Measurements from ENCODE around the gene KCTD15. TPM values are rescaled to one million over a fixed set of nuclear protein-coding genes. Genes with fewer than 3 reads are reported as not detected.

KCTD15 gene
- total and polyA plus RNA-seq, 4 donors: 0.89 to 13.8 (median 8.1) TPM

DNA sequence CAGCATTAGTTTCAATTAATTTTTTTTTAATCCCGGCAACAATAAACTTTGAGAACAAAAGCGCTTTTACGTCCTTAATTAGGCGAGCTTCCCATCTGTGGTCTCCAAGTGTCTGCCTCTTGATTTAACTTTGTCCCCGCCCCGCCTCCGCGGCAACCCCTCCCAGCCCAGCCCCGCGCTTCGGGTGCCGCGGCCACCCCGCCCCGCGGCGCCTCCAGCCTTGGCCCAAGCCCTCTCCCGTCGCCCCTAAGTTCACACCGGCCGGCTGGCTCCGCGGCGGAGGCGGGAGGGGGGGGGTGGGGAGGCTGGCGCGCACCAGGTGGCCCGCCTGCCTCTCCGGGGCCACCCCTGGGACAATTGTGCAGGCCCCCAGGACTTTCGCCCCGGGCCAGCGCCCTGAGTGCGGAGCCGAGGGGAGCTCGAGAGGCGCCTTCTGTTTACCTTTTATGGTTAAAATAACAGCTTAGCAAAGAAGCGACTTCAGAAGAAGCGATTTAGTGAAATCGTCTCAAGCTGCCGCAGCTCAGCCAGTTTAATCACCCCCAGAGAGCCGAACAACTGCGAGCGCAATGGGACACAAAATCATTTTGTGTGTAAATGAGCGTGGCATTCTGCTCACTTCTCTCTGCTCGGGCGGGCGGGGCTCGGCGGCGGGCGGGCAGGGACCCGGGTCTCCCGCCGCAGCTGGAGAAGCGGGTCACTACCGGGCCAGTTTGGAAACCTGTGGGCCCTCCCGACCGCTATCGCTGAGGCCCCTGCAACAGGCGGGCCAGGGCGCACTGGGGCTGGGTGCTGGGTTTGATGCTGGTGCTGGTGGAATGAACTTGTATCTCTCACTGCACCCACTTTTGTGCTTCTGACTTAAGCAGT lies 1.4 kb downstream of the KCTD15 start:
- Histone ChIP-seq H3K4me1 (ENCODE audit: control insufficient read depth in 4 of 4, insufficient read depth in 4 of 4, low read length in 3 of 4) (peaks cover 4 to 20% (median 9%) of the 10 kb centered on the region in 4 donors), H3K36me3 (ENCODE audit: control insufficient read depth in 4 of 4, insufficient read depth in 3 of 4, low read depth in 1 of 4, low read length in 3 of 4) (no peaks in the 10 kb centered on the region), H3K9ac (ENCODE audit: low read depth in 1 of 2, low read length in 2 of 2) (no peak overlapping the region), H3K27me3 (ENCODE audit: control insufficient read depth in 4 of 4, insufficient read depth in 4 of 4, low read length in 3 of 4) (peaks cover 0 to 8% (median 0%) of the 10 kb centered on the region in 4 donors), H3K4me3 (ENCODE audit: low read depth in 1 of 3, low read length in 3 of 3) (peak overlapping the region in 2 of 3 donors; percentile 54 to 77), H3K9me3 (ENCODE audit: control insufficient read depth in 4 of 4, low read length in 3 of 4) (no peaks in the 10 kb centered on the region), H3K27ac (ENCODE audit: low read depth in 1 of 2, low read length in 2 of 2) (peak overlapping the region; percentile 83 to 94)
- TF ChIP-seq, protein P1, sequence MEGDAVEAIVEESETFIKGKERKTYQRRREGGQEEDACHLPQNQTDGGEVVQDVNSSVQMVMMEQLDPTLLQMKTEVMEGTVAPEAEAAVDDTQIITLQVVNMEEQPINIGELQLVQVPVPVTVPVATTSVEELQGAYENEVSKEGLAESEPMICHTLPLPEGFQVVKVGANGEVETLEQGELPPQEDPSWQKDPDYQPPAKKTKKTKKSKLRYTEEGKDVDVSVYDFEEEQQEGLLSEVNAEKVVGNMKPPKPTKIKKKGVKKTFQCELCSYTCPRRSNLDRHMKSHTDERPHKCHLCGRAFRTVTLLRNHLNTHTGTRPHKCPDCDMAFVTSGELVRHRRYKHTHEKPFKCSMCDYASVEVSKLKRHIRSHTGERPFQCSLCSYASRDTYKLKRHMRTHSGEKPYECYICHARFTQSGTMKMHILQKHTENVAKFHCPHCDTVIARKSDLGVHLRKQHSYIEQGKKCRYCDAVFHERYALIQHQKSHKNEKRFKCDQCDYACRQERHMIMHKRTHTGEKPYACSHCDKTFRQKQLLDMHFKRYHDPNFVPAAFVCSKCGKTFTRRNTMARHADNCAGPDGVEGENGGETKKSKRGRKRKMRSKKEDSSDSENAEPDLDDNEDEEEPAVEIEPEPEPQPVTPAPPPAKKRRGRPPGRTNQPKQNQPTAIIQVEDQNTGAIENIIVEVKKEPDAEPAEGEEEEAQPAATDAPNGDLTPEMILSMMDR (IDR thresholded peaks at IDR 0.05; ENCODE audit: low read depth, low read length, missing input control): no peak
- TF ChIP-seq, protein P2, sequence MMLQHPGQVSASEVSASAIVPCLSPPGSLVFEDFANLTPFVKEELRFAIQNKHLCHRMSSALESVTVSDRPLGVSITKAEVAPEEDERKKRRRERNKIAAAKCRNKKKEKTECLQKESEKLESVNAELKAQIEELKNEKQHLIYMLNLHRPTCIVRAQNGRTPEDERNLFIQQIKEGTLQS (IDR thresholded peaks at IDR 0.05): no peak
- TF ChIP-seq, protein P3, sequence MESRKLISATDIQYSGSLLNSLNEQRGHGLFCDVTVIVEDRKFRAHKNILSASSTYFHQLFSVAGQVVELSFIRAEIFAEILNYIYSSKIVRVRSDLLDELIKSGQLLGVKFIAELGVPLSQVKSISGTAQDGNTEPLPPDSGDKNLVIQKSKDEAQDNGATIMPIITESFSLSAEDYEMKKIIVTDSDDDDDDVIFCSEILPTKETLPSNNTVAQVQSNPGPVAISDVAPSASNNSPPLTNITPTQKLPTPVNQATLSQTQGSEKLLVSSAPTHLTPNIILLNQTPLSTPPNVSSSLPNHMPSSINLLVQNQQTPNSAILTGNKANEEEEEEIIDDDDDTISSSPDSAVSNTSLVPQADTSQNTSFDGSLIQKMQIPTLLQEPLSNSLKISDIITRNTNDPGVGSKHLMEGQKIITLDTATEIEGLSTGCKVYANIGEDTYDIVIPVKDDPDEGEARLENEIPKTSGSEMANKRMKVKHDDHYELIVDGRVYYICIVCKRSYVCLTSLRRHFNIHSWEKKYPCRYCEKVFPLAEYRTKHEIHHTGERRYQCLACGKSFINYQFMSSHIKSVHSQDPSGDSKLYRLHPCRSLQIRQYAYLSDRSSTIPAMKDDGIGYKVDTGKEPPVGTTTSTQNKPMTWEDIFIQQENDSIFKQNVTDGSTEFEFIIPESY (IDR thresholded peaks at IDR 0.05): no peak
- TF ChIP-seq HNF4A (conservative IDR thresholded peaks at IDR 0.05): no peak
- no peak for TF ChIP-seq FOXA2 (IDR thresholded peaks at IDR 0.05)
- no peak for TF ChIP-seq EGR1 (IDR thresholded peaks at IDR 0.05; ENCODE audit: low read depth in 2 of 2)
- TF ChIP-seq YY1 (IDR thresholded peaks at IDR 0.05): no peak
- TF ChIP-seq RAD21 (IDR thresholded peaks at IDR 0.05): no peak
- TF ChIP-seq HNF4G (IDR thresholded peaks at IDR 0.05): no peak
- TF ChIP-seq JUND (IDR thresholded peaks at IDR 0.05): no peak
- TF ChIP-seq TAF1 (conservative IDR thresholded peaks at IDR 0.05): no peak
- TF ChIP-seq FOXA1 (IDR thresholded peaks at IDR 0.05): no peak
- TF ChIP-seq, protein P4, sequence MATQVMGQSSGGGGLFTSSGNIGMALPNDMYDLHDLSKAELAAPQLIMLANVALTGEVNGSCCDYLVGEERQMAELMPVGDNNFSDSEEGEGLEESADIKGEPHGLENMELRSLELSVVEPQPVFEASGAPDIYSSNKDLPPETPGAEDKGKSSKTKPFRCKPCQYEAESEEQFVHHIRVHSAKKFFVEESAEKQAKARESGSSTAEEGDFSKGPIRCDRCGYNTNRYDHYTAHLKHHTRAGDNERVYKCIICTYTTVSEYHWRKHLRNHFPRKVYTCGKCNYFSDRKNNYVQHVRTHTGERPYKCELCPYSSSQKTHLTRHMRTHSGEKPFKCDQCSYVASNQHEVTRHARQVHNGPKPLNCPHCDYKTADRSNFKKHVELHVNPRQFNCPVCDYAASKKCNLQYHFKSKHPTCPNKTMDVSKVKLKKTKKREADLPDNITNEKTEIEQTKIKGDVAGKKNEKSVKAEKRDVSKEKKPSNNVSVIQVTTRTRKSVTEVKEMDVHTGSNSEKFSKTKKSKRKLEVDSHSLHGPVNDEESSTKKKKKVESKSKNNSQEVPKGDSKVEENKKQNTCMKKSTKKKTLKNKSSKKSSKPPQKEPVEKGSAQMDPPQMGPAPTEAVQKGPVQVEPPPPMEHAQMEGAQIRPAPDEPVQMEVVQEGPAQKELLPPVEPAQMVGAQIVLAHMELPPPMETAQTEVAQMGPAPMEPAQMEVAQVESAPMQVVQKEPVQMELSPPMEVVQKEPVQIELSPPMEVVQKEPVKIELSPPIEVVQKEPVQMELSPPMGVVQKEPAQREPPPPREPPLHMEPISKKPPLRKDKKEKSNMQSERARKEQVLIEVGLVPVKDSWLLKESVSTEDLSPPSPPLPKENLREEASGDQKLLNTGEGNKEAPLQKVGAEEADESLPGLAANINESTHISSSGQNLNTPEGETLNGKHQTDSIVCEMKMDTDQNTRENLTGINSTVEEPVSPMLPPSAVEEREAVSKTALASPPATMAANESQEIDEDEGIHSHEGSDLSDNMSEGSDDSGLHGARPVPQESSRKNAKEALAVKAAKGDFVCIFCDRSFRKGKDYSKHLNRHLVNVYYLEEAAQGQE (IDR thresholded peaks at IDR 0.05): no peak
- TF ChIP-seq, protein P5, sequence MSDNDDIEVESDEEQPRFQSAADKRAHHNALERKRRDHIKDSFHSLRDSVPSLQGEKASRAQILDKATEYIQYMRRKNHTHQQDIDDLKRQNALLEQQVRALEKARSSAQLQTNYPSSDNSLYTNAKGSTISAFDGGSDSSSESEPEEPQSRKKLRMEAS (IDR thresholded peaks at IDR 0.05): no peak
- TF ChIP-seq SP1 (IDR thresholded peaks at IDR 0.05): no peak
- TF ChIP-seq NR2F2 (IDR thresholded peaks at IDR 0.05): no peak
- TF ChIP-seq GABPA (IDR thresholded peaks at IDR 0.05 in 1 of 2, conservative IDR thresholded peaks at IDR 0.05 in 1 of 2): no peak
- TF ChIP-seq RXRA (IDR thresholded peaks at IDR 0.05): no peak
- DNase-seq (ENCODE audit: low spot score): peak; percentile 45
- 12% methylated on average over 61 of the region's 61 CpGs for WGBS
